NCI-H82 (cell line): ENCODE data around the gene ADGRL3.

Experiments
- DNase-seq: peaks from one replicate; lab custom pipeline; 2025; lab: John Stamatoyannopoulos, UW

ADGRL3 gene

DNA sequence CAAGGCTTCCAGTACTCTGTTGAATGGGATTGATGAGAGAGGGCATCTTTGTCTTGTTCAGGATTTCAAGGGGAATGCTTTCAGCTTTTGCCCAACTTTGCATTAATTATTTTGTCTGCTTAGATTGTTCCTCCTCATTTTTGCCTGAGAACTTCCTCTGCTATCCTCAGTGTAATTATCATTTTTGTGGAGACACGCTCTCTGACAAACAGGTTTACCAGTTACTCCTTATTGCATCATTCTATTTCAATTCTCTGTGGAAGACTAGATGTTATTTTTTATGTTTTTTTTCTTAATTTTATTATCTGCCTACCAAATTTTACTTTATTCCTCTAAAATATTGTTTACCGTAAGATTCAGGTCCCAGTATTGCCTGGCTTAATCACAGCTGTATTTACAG lies 349.2 kb downstream of the ADGRL3 start:
- DNase-seq = no peak

GRCh38 chr4:61553557-61554125 lies 353.5 kb downstream of the ADGRL3 start:
- DNase-seq = no peak

- DNase-seq = no peak
These were observed 355.7 kb downstream of the ADGRL3 start for GRCh38 chr4:61555789-61556188.

- no peak for DNase-seq
These were observed 356.2 kb downstream of the ADGRL3 start for GRCh38 chr4:61556277-61556676.

- DNase-seq = no peak
These were observed 359.3 kb downstream of the ADGRL3 start for GRCh38 chr4:61559396-61559795.

DNA sequence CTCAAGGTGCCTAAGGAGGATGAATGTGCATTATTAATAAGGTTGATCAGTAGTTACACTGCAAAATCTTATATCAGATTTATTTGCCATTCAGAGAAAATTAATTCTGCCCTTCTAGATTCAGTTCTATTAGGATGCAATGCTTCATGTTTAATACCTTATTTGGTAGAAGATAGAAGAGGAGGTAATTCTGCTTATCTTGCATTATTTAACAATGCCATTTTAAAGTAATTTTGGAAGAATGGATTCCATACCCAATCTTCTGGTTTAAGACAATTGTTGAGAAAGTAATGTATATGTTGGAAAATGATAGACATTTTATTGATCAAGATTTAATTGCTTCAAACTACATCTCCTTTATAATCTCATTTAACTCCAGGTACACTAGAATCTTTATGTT lies 360.9 kb downstream of the ADGRL3 start:
- no peak for DNase-seq

DNA sequence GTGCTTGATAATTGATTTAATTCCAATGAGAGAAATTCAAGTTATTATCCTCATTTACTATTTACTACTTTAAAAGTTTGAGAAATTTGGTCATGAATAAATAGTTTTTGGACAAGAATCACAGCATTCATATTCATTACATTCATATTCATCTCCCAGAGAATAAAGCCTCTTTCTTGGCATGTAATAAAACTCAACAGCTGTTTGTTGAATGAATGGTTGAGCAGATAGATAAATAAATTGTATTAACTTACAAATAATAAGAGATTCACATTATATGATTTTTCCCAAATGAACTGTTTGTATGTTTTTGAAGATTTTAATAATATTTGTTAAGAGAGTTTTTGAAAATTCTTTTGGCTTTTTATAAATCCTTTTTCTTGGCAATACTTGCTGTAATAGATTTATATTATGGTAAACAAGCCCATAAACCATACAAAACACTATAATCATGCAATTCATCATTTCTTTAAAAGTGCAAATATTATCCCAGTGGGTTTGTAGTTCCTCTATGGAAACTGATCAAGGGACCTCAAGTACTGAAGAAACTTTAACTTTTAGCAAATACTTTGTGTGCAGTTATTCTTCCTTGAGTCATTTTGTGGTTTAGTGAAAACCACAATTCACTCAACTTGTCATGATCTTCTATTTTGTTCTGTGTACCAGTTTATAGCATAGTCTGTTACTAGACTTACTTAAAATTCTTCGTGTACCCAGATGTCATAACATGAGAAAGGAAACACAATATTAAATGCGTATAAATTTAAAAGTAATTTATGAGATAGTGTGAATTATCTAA lies 371.8 kb downstream of the ADGRL3 start:
- DNase-seq = no peak

DNA sequence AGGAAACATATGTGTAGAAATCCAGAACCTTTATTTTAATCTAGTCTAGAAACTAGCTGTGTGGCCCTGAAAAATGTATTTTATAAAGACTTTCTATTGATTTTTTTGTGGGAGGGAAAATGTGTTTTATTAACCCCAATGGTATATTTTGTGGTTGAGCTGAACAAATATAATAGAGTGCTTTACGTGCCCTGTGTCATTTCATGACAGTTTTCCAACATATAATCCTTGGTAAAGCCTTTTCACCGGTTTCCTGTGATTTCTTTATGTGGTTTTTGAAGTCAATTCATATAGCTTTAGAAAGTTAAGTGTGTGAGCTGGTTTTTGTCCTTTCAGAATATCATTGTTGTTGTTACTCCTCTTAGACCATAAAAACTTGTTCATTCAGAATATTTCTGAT lies 375.7 kb downstream of the ADGRL3 start:
- DNase-seq = no peak

GRCh38 chr4:61579786-61580185 lies 379.7 kb downstream of the ADGRL3 start:
- DNase-seq = no peak

DNA sequence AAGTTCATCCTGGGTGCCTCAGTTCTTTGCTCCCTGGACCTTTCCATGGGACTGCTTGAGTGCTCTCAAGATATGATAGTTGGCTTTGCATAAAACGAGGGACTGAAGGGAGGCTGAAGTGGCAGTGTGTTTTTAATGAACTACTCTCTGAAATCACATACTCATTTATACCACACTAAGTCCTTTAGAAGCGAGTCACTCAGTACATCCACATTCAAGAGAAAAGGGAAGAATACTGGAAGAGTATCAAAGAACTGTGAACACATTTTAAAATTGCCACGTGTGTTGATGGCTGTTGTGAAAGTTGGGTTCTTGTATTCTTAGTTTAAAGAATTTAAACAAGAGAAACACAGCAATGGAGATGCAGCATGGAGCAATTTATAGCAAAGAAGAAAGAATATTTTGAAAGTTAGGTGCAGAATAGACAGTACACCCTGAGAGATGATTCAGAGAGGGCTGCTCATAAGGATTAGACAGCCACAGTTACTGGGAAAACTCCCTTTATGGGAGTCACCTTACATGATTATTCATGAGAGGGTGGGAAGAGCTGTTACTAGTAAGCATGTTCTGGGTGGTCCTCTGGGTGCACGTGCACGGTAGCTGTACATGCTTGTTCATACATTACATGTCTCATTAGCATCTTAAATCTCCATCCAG lies 380.7 kb downstream of the ADGRL3 start:
- DNase-seq = no peak

DNA sequence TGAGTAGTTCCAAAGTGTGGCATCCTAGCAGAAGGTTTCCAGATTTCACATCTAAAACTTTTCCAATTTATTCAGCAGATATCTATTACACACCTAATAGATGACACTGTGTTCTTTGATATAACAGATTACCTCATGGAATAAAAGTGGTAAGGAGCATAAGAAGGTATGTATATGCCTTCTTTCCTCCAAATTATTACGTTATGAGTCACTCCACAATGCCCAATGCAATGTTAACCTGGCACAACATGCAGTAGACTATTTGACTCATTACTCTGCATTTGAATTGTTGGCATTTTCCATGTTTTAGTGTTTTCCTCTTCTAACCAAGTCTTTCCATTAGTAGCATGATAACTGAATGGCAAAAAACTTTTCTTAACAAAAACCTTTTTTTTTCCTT lies 383.6 kb downstream of the ADGRL3 start:
- DNase-seq = no peak

DNA sequence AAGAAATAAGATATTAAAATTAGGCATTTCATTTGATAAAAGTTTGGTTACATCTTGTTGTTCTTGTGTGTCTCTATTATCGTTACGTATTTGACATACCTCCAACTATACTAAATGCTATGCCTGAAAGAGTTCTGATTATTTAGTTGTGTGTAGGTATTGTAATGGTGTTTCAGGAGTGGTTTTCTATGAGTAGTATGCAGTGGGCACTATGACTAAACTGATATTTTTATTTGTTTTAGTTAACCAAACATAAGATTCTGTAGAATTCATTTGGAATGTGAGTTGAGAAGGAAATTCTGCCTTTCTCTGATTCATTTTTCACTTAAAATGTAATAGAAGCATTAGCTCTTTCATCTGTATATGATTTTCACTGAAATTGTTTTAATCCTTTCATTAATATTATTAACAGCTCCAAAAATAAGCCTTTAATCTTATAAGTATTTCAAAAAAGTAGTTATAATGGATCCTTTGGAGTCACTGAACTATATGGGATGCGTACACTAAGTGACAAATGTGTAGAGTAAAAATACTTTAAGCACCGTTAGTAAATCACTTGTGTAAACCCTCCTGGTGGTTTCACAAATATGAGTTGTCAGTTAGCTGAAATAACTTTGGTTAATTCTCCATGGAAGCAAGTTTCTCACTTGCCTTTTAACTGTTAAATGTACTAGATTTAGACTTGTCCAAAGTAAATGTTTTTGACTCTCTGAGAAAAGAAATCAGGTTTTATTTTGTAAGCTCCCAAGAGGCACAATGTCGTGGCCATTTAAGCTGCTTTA lies 388.7 kb downstream of the ADGRL3 start:
- DNase-seq = no peak

DNA sequence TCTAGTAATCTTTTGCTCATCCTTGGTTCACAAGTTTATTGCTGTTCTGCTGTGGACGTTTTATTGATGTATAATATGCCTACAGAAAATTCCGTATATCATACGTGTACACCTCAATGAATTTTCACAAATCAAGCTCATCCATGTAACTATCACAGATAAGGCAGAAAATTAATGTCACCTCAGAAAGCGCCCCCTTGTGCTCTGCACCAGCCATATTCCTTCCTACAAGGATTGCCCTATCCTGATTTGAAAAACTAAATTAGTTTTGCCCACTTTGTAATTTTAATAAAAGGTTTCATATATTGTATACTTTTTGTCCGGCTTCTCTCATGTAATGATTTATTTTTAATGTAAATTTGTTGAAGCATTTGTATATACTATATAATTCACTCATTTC lies 390.8 kb downstream of the ADGRL3 start:
- DNase-seq = no peak

- no peak for DNase-seq
These were observed 396.6 kb downstream of the ADGRL3 start for GRCh38 chr4:61596606-61597340.

- no peak for DNase-seq
These were observed 403.0 kb downstream of the ADGRL3 start for GRCh38 chr4:61603086-61603485.

- DNase-seq = no peak
These were observed 403.9 kb downstream of the ADGRL3 start for GRCh38 chr4:61604054-61604453.

- DNase-seq = no peak
These were observed 405.9 kb downstream of the ADGRL3 start for GRCh38 chr4:61605984-61606383.

DNA sequence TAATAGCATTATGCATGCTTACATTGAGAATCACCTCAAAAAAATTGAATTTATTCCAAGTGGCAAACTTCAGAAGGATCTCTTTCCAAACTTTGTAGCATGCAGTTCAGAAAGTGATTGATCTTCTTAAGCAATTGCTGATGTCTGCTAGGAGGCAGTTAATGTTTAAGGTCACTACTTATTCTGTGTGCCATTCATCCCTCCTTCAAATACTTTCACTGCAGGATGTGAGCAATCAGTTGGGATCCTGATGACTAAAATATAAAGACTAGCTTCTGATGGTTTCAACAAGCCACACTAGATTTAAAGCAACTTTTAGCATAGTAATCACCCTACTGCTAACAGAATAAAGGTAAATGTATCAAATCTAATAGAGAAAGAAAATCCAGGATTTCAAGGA lies 414.1 kb downstream of the ADGRL3 start:
- no peak for DNase-seq

GRCh38 chr4:61619528-61619927 lies 419.4 kb downstream of the ADGRL3 start:
- no peak for DNase-seq

GRCh38 chr4:61628282-61628681 lies 428.2 kb downstream of the ADGRL3 start:
- DNase-seq = no peak

DNA sequence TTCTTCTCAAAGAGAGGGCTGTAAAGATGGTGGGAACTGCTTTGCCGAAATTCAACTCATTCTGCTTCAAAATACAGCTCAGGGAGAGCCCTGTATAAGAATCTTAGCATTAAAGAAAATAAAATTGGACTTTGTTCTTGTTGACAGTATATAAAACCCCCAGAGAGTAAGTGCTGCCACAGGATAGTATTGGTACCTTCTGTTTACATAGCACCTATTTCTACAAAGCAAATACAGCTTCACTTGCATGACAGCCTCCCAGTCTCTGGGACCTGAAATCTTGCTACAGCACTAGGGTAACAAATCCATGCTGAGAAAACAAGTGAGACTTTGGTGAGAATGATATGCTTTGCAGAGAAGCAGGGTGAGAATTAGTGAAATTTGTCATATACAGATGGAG lies 428.6 kb downstream of the ADGRL3 start:
- no peak for DNase-seq

DNA sequence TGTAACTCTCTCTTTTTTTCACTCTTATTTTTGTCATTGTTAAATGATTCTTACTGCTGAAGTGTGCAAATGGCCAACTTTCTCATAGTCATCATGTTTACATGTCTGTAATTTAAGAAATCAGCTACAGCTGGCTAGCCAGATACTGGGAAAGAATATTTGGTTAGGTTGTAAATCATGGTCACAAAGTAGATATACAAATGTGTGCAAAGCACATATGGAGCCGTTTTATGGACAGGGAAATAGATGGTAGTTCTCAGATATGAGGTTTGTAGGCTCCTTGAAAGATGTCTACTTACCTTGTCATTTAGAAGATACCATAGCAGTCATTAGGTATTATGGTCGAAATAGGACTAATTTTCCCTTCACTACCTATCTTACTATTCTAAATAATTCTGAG lies 430.4 kb downstream of the ADGRL3 start:
- no peak for DNase-seq
